Activated naive CD8-positive, alpha-beta T cell (primary cell): Measurements from ENCODE around the gene MCM3.

Experiments
- H3K27ac Mint-ChIP-seq: one replicate; pipeline ENCODE4 v1.8.0; 2021; ENCODE audit warnings: mixed read lengths
- H3K27me3 Mint-ChIP-seq: one replicate; pipeline ENCODE4 v1.8.0; 2021; ENCODE audit warnings: mixed read lengths
- H3K36me3 Mint-ChIP-seq: one replicate; pipeline ENCODE4 v1.8.0; 2021; ENCODE audit warnings: mixed read lengths
- H3K4me1 Mint-ChIP-seq: one replicate; pipeline ENCODE4 v1.8.0; 2021; ENCODE audit warnings: low read depth, mixed read lengths
- H3K4me3 Mint-ChIP-seq: one replicate; pipeline ENCODE4 v1.8.0; 2021; ENCODE audit warnings: mild to moderate bottlenecking, mixed read lengths
- H3K9me3 Mint-ChIP-seq: one replicate; pipeline ENCODE4 v1.8.0; 2021; ENCODE audit warnings: low read depth, mixed read lengths

Gene MCM3

DNA sequence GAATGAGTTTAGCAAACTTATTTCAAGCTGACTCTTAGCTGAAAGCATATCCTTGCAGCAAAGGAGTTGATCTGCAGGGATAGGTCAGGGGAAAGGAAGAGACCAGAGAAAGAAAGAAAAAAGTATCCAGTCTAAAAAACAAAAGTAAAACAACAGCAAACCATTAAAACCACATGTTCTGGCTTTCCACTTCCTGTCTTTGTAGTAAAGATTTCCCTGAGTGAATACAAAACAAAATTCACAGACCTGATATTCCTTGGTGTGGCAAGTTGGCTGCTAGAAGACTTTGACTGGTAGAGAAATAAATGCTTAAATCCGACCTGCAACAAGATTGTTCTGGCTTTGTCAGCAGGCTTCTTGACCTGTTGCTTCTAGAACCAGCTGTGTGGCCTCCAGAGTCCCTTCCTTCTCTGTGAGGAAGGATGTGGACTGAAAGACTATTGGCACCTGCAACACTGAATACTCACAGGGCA, 23.4 kb upstream of the MCM3 start:
- peaks cover 75% of the 10 kb centered on the region for H3K4me1 Mint-ChIP-seq
- no peaks in the 10 kb centered on the region for H3K9me3 Mint-ChIP-seq
- H3K36me3 Mint-ChIP-seq, result no peaks in the 10 kb centered on the region
- H3K27me3 Mint-ChIP-seq, result no peaks in the 10 kb centered on the region
- peak overlapping the region; percentile 65 for H3K4me3 Mint-ChIP-seq
- peak overlapping the region; percentile 90 for H3K27ac Mint-ChIP-seq

DNA sequence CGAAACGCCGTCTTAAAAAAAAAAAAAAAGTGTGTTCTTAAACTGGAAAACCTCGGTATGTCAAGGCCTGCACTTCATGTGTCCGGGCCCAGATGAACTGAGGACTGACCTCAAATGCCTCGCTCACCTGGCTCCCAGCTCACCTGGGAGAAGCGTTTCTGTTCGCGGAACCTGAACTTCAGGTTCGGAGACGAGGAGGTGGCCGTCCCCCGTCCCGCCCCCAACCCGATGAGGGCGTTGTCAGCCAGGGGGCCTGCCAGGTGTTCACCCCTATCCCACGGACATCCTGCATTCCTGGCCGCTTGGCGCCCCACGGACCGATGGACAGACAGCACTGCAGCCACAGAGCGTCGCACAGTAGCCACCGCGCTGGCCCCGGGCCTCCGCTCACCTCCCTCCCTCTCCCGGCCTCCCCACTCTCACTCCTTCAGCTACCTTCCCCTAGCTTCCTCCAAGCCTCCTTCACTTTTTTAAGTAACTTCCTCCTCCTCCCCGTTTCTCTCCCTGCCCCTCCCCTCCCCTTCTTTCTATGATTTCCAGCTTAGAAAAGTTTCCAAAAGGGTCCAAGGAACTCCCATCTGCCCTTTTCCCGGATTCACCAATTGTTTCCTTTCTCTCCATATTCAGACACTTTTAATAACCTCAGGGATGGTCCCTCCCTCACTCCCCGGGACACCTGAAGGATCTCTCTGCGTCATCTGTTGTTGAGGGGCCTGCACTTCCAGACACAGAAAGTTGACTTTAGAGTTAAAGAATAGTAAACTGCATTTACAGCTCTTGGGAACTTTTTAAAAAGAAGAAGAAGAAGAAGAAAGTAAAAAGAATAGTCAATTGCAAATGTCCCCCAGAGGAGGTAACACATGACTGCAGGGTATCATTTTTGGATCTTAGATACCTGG, 22.7 kb upstream of the MCM3 start:
- peaks cover 71% of the 10 kb centered on the region for H3K4me1 Mint-ChIP-seq
- H3K4me3 Mint-ChIP-seq, result peak overlapping the region; percentile 65
- H3K36me3 Mint-ChIP-seq, result no peaks in the 10 kb centered on the region
- H3K27me3 Mint-ChIP-seq, result no peaks in the 10 kb centered on the region
- peak overlapping the region; percentile 90 for H3K27ac Mint-ChIP-seq
- H3K9me3 Mint-ChIP-seq, result no peaks in the 10 kb centered on the region

GRCh38 chr6:52305948-52306767, 21.6 kb upstream of the MCM3 start:
- Mint-ChIP-seq H3K4me1 (peaks cover 70% of the 10 kb centered on the region), H3K27ac (peak overlapping the region; percentile 91), H3K9me3 (peaks cover 2% of the 10 kb centered on the region), H3K36me3 (peaks cover 2% of the 10 kb centered on the region), H3K4me3 (peak overlapping the region; percentile 72), H3K27me3 (no peaks in the 10 kb centered on the region)

DNA sequence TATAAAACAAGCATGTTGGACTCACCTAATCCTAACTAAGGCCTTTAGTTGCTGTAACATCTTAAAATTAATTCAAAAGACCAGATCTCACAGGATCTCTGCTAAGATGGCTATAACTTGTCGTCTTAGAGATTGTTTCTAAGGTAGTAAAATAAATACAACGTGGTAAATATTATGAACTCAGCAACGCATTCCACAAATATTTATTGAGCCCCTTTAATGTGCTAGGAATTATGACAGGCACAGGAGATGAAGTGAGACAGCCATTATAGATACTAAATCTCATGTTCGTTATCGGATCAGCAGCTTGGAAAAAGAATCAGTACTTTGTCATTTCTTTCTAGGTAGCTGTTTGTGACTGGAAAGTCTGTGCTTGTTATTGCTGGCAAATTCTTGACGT, 20.9 kb upstream of the MCM3 start:
- H3K4me1 Mint-ChIP-seq, result peaks cover 71% of the 10 kb centered on the region
- peak overlapping the region; percentile 72 for H3K4me3 Mint-ChIP-seq
- peak overlapping the region; percentile 91 for H3K27ac Mint-ChIP-seq

DNA sequence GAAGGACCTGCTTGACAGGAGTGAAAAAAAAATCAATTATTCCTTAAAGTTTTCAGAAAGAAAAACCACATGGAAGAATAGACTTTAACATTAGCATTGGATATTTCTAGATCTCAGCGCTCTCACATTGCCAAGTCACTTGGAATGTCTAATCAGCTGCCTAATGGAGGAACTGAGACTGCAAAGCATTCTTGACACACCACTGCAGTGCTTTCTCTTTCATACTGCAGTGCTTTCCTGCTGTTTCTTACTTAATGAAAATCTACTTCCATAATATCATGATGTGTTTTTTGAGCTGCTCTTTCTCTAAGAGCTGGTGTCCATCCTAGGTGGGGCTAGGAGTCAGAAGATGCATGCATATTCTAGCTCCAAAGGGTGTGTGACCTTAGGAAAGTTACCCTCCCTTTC, 20.4 kb upstream of the MCM3 start:
- H3K36me3 Mint-ChIP-seq, result peaks cover 2% of the 10 kb centered on the region
- H3K9me3 Mint-ChIP-seq, result peaks cover 5% of the 10 kb centered on the region
- H3K27me3 Mint-ChIP-seq, result no peaks in the 10 kb centered on the region
- H3K4me3 Mint-ChIP-seq, result peak overlapping the region; percentile 72
- peak overlapping the region; percentile 91 for H3K27ac Mint-ChIP-seq
- peaks cover 69% of the 10 kb centered on the region for H3K4me1 Mint-ChIP-seq

More for the DNA sequence above, 20.9 kb upstream of the MCM3 start:
- Mint-ChIP-seq H3K9me3 (peaks cover 5% of the 10 kb centered on the region), H3K36me3 (peaks cover 2% of the 10 kb centered on the region), H3K27me3 (no peaks in the 10 kb centered on the region)

DNA sequence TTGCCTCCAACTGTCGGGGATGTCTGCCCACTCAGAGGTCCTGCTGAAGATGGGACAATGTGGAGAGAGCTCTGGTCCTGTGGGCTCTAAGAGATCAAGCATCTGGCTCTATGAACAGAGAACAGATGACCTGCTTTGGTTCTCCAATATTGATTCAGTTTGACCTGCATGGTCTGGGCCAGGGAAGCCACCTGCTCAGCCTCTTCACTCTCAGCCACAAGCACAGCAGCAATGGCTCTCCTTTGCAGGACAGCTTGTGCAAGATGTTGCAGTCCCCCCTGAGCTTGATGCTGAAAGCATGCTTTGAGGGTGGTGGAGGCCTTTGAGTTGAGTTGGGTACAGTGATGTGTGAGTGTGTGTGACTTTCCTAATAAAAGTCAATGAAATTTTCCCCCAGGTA, 18.6 kb upstream of the MCM3 start:
- no peak overlapping the region for H3K4me3 Mint-ChIP-seq
- no peaks in the 10 kb centered on the region for H3K27me3 Mint-ChIP-seq
- peaks cover 59% of the 10 kb centered on the region for H3K4me1 Mint-ChIP-seq
- peak overlapping the region; percentile 68 for H3K27ac Mint-ChIP-seq
- H3K36me3 Mint-ChIP-seq, result peaks cover 2% of the 10 kb centered on the region
- H3K9me3 Mint-ChIP-seq, result peaks cover 5% of the 10 kb centered on the region

GRCh38 chr6:52301326-52301725, 16.8 kb upstream of the MCM3 start:
- peak overlapping the region; percentile 16 for H3K27ac Mint-ChIP-seq
- peaks cover 2% of the 10 kb centered on the region for H3K36me3 Mint-ChIP-seq
- peaks cover 62% of the 10 kb centered on the region for H3K4me1 Mint-ChIP-seq
- no peaks in the 10 kb centered on the region for H3K27me3 Mint-ChIP-seq
- H3K4me3 Mint-ChIP-seq, result no peak overlapping the region
- H3K9me3 Mint-ChIP-seq, result peaks cover 5% of the 10 kb centered on the region

- H3K4me3 Mint-ChIP-seq, result no peak overlapping the region
- no peaks in the 10 kb centered on the region for H3K27me3 Mint-ChIP-seq
- H3K27ac Mint-ChIP-seq, result no peak overlapping the region
- peaks cover 5% of the 10 kb centered on the region for H3K9me3 Mint-ChIP-seq
- H3K36me3 Mint-ChIP-seq, result peaks cover 2% of the 10 kb centered on the region
- peaks cover 60% of the 10 kb centered on the region for H3K4me1 Mint-ChIP-seq
Measured at GRCh38 chr6:52300489-52300931, 16.0 kb upstream of the MCM3 start.

DNA sequence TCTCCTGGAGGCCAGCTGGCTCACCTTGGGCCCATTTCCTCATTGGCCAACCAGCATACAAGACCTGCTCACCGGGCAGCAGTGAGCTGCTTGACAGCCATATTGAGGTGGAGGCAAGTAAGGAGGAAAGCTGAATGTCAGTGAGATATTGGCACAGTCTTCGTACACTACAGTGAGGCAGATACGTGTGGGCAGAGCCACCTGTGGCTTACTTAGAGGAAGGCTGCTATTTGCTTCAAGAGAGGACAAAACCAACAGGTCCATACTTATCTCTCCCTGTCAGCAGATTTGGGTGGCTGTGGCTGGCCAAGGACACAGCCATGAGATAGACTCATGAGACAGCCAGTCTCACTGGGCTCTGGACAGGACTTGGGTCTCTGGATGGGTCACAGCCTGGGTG, 15.1 kb upstream of the MCM3 start:
- H3K4me3 Mint-ChIP-seq, result no peak overlapping the region
- H3K9me3 Mint-ChIP-seq, result peaks cover 5% of the 10 kb centered on the region
- peaks cover 2% of the 10 kb centered on the region for H3K36me3 Mint-ChIP-seq
- H3K4me1 Mint-ChIP-seq, result peaks cover 54% of the 10 kb centered on the region
- no peak overlapping the region for H3K27ac Mint-ChIP-seq
- no peaks in the 10 kb centered on the region for H3K27me3 Mint-ChIP-seq

DNA sequence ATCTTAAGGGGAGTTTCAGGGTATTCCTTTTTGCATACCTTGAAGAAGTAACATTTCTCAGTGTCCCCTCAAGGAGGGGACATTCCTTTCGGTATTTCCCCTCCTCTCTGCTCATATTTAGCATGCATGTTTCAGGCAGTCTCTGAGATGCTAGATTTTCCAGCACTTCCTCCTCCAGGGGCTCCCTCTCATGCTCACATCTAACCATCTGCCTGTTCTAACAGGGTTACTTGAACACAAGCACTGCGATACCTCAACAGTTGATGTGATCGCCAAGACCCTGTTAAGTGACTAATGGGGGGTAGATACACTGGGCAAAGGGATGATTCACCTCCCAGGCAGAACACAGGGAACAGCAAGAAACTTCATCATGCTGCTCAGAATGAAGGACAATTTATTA, 12.9 kb upstream of the MCM3 start:
- no peaks in the 10 kb centered on the region for H3K27me3 Mint-ChIP-seq
- H3K27ac Mint-ChIP-seq, result peak overlapping the region; percentile 97
- H3K9me3 Mint-ChIP-seq, result peaks cover 5% of the 10 kb centered on the region
- H3K4me3 Mint-ChIP-seq, result peak overlapping the region; percentile 12
- peaks cover 36% of the 10 kb centered on the region for H3K4me1 Mint-ChIP-seq
- peaks cover 2% of the 10 kb centered on the region for H3K36me3 Mint-ChIP-seq

DNA sequence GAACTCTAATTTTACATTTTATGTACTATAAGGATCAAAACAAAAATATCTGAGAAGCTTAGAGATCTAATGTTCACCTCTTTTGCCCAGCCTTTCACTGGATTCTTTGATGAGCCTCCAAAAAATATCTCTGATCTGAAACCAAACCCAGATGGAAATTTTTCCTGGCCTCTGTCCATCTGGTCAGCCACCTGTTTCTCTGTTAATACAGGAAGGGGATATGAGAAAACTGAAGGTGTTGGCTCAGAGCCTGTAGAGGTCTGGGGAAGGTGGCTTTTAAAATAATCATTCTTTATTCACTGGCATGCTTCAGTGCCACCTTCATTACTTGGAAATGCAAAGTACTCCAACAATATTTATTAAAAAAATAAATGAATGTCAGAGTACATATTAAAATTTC, 8.5 kb upstream of the MCM3 start:
- H3K36me3 Mint-ChIP-seq, result no peaks in the 10 kb centered on the region

DNA sequence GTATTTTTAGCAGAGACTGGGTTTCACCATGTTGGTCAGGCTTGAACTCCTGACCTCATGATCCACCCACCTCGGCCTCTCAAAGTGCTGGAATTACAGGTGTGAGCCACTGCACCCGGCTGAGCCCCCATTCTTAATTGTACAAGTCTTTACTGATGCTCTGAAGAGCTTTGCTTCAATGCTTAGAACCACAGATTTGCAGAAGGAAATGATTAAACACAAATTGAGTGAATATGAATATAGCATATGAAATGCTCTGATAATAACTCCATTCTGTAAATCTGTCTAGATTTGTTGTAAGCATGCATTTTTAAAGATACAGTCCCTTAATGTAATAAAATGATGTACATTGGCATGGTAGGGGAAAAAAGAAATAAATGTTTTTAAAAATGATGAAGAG, 4.3 kb upstream of the MCM3 start:
- H3K27ac Mint-ChIP-seq, result no peak overlapping the region
- H3K9me3 Mint-ChIP-seq, result no peaks in the 10 kb centered on the region
- no peaks in the 10 kb centered on the region for H3K27me3 Mint-ChIP-seq
- peaks cover 26% of the 10 kb centered on the region for H3K4me1 Mint-ChIP-seq
- H3K4me3 Mint-ChIP-seq, result no peak overlapping the region
- no peaks in the 10 kb centered on the region for H3K36me3 Mint-ChIP-seq

More for the DNA sequence above, 8.5 kb upstream of the MCM3 start:
- Mint-ChIP-seq H3K4me1 (peaks cover 32% of the 10 kb centered on the region), H3K27ac (no peak overlapping the region), H3K4me3 (no peak overlapping the region), H3K9me3 (no peaks in the 10 kb centered on the region), H3K27me3 (no peaks in the 10 kb centered on the region)

- H3K36me3 Mint-ChIP-seq, result peaks cover 4% of the 10 kb centered on the region
- H3K27me3 Mint-ChIP-seq, result no peaks in the 10 kb centered on the region
- H3K4me3 Mint-ChIP-seq, result no peak overlapping the region
- no peaks in the 10 kb centered on the region for H3K9me3 Mint-ChIP-seq
- H3K4me1 Mint-ChIP-seq, result peaks cover 30% of the 10 kb centered on the region
- H3K27ac Mint-ChIP-seq, result no peak overlapping the region
Measured at GRCh38 chr6:52288216-52288615, 3.7 kb upstream of the MCM3 start.

DNA sequence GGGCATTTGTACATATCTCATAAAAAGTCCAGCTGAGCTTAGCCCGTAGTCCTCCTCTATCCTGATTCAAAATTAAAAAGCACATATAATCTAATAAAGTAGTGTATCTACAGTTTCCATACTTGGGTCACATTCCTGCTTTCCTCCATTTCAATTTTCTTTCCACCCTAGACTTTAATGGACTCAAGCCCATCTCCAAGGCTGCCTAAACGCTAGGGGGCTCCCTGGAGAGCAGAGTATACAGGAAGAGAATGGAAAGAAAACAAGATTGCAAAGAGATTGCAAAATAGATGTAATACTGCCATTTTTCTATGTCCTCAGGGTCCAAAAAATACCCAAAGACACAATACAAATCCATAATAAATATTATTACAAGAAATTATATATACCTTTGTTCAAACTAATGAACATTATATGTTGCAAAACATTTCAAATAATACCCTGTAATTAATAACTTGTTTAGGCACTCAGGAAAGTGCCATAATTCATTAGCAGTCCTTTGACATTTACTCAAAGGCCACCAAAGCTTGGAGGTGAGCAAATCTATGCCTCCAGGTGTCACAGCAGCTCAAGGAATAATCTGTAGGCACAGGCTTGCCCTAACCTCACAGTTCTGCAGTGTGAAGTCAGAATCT, 2.4 kb upstream of the MCM3 start:
- Mint-ChIP-seq H3K36me3 (peaks cover 13% of the 10 kb centered on the region), H3K4me1 (peaks cover 41% of the 10 kb centered on the region), H3K27me3 (no peaks in the 10 kb centered on the region), H3K27ac (peak overlapping the region; percentile 42), H3K9me3 (no peaks in the 10 kb centered on the region), H3K4me3 (peak overlapping the region; percentile 46)
